NT2/D1 (cell line): Measurements from ENCODE around the gene RAP1GAP2.
A peak's percentile ranks its signal among the peaks of the same experiment; 100 is the strongest.

ENCODE experiments used
- DNase-seq: peaks from one replicate; pipeline ENCODE4 v3.0.0-alpha.2; 2011; ENCODE audit warnings: low read depth, low spot score
- H3K27me3 ChIP-seq: 2 replicates; pipeline ENCODE4 v1.6.0; 2011; ENCODE audit warnings: mild to moderate bottlenecking; ENCODE audit not compliant: insufficient read length, insufficient read depth
- H3K36me3 ChIP-seq: 2 replicates; pipeline ENCODE4 v1.6.1; 2011; ENCODE audit warnings: mild to moderate bottlenecking, low read length, mixed read lengths; ENCODE audit not compliant: insufficient read depth, insufficient read length
- H3K4me1 ChIP-seq: 2 replicates; pipeline ENCODE4 v1.5.1; 2011; ENCODE audit not compliant: insufficient read depth, insufficient read length
- H3K4me3 ChIP-seq: 2 replicates; pipeline ENCODE4 v1.5.1; 2011; ENCODE audit warnings: low read depth; ENCODE audit not compliant: insufficient read length
- H3K9ac ChIP-seq: 2 replicates; pipeline ENCODE4 v1.6.0; 2011; ENCODE audit warnings: low read depth; ENCODE audit not compliant: insufficient read length
- H3K9me3 ChIP-seq: 2 replicates; pipeline ENCODE4 v1.5.1; 2011; ENCODE audit warnings: mild to moderate bottlenecking, low read length; ENCODE audit not compliant: insufficient read depth
- SUZ12 ChIP-seq: IDR thresholded peaks from 2 replicates; pipeline ENCODE4 v1.6.1; 2011; ENCODE audit not compliant: insufficient read length, insufficient read depth; ENCODE audit errors: extremely low read depth
- YY1 ChIP-seq: IDR thresholded peaks from 2 replicates; pipeline ENCODE4 v1.6.1; 2011; ENCODE audit not compliant: insufficient read length, insufficient read depth
- ZNF274 ChIP-seq: IDR thresholded peaks from 2 replicates; pipeline ENCODE4 v1.6.1; 2011; ENCODE audit warnings: mild to moderate bottlenecking, low read depth, low read length

RAP1GAP2 gene

GRCh38 chr17:2916461-2916860 is 120.2 kb downstream of the RAP1GAP2 start:
- no peak for DNase-seq
- TF ChIP-seq SUZ12 (no peak), YY1 (no peak), ZNF274 (no peak)

GRCh38 chr17:2921443-2921842 is 125.2 kb downstream of the RAP1GAP2 start:
- no peaks in the 10 kb centered on the region for H3K27me3 ChIP-seq
- no peak overlapping the region for H3K9ac ChIP-seq
- peaks cover 8% of the 10 kb centered on the region for H3K4me1 ChIP-seq
- DNase-seq, result no peak
- H3K36me3 ChIP-seq, result peaks cover 14% of the 10 kb centered on the region
- TF ChIP-seq YY1 (no peak), ZNF274 (no peak), SUZ12 (no peak)
- H3K4me3 ChIP-seq, result no peak overlapping the region
- no peaks in the 10 kb centered on the region for H3K9me3 ChIP-seq

More at GRCh38 chr17:2916461-2916860, 120.2 kb downstream of the RAP1GAP2 start:
- H3K4me1 ChIP-seq, result peaks cover 4% of the 10 kb centered on the region
- no peaks in the 10 kb centered on the region for H3K9me3 ChIP-seq
- peaks cover 19% of the 10 kb centered on the region for H3K36me3 ChIP-seq
- H3K4me3 ChIP-seq, result no peak overlapping the region
- no peak overlapping the region for H3K9ac ChIP-seq
- no peaks in the 10 kb centered on the region for H3K27me3 ChIP-seq

DNA sequence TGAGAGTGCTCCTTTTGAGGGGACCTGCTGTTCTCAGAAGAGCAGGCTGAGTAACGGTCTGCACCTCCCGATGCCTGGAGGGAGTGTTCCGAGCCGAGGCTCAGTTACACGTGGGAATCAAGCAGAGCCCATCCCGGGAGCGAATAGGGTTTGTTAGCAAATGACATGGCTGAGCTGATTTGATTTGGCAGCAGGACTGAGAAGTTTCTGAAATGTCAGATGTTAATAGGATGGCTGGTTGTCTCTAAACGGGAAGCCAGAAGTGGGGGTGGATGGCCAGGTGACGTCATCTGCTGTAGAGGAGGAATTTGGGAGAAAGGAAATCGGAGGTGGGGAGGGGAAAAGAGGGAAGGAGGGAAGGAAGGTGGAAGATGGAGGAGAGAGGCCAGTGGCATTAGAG is 128.0 kb downstream of the RAP1GAP2 start:
- peaks cover 16% of the 10 kb centered on the region for H3K36me3 ChIP-seq
- no peak for DNase-seq

GRCh38 chr17:2925011-2925410 is 128.8 kb downstream of the RAP1GAP2 start:
- TF ChIP-seq SUZ12 (no peak), ZNF274 (no peak), YY1 (no peak)
- Histone ChIP-seq H3K27me3 (no peaks in the 10 kb centered on the region), H3K4me1 (peaks cover 13% of the 10 kb centered on the region), H3K9ac (no peak overlapping the region), H3K36me3 (peaks cover 16% of the 10 kb centered on the region), H3K9me3 (no peaks in the 10 kb centered on the region), H3K4me3 (no peak overlapping the region)
- no peak for DNase-seq

More for the DNA sequence above, 128.0 kb downstream of the RAP1GAP2 start:
- H3K9me3 ChIP-seq, result no peaks in the 10 kb centered on the region
- peaks cover 8% of the 10 kb centered on the region for H3K4me1 ChIP-seq
- no peak overlapping the region for H3K9ac ChIP-seq
- no peaks in the 10 kb centered on the region for H3K27me3 ChIP-seq
- no peak for TF ChIP-seq SUZ12
- no peak for TF ChIP-seq ZNF274
- TF ChIP-seq YY1, result no peak
- H3K4me3 ChIP-seq, result no peak overlapping the region

DNA sequence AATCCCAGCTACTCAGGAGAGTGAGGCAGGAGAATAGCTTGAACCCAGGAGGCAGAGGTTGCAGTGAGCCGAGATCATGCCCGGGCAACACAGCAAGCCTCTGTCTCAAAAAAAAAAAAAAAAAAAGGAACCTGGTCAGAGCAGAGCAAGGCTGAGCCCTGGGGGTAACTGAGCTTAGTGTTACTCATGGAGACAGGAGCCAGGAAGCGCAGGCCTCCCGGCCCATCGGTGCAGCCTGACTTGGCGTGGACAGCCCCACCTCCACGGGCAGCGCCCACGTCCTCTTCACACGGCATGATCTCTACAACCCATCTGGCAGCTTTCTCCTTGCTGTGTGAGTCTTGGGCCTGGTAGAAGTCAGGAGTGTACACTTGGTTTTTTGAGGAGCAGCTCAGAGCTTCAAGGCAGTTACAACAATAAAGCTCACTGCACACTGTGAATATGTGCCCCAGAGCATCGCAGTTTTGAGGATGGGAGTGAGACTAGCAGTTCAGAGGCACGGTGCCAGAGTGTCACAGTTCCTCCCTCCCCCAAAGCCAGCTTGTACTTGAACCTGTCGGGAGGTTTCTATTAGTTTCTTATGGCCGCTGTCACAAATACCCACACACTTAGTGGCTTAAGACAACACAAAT is 129.9 kb downstream of the RAP1GAP2 start:
- Histone ChIP-seq H3K27me3 (no peaks in the 10 kb centered on the region), H3K9me3 (no peaks in the 10 kb centered on the region), H3K4me1 (peaks cover 10% of the 10 kb centered on the region), H3K9ac (no peak overlapping the region), H3K36me3 (peaks cover 16% of the 10 kb centered on the region), H3K4me3 (no peak overlapping the region)
- TF ChIP-seq ZNF274, result no peak
- no peak for TF ChIP-seq SUZ12
- TF ChIP-seq YY1, result no peak
- DNase-seq, result no peak

DNA sequence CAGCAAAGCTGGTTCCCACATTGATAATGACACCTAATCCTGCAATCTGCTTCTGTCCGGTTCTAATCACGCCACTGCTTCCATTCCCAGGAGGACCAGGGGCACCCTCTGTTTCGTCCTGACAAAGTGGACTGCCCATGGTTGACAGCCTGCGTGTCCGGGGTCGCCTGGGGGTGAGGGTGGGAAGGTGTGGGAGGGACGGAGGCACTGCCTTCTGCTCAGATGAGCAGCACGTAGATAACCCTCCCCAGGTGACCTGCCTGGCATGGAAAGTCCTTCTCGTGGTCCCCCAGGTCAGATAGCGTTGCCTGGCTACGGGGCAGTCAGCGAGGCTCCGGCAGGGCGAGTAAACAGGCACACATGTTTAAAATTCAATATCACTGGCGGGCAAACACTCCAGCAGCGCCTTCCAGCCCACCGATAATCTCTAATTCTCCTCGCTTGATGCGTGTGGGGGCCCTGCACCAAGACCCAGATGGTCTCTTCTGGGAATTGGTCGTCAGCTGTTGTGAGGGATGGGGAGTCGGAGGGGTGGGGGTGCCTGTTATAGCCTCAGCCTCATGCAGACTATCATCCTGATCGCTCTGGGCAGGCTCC is 132.2 kb downstream of the RAP1GAP2 start:
- peaks cover 15% of the 10 kb centered on the region for H3K36me3 ChIP-seq
- H3K27me3 ChIP-seq, result no peaks in the 10 kb centered on the region
- H3K9me3 ChIP-seq, result no peaks in the 10 kb centered on the region
- no peak overlapping the region for H3K4me3 ChIP-seq
- TF ChIP-seq ZNF274 (no peak), SUZ12 (no peak), YY1 (no peak)
- DNase-seq, result no peak
- H3K4me1 ChIP-seq, result peaks cover 9% of the 10 kb centered on the region
- H3K9ac ChIP-seq, result no peak overlapping the region

GRCh38 chr17:2929881-2930533 is 133.8 kb downstream of the RAP1GAP2 start:
- Histone ChIP-seq H3K9ac (peak overlapping the region; percentile 36), H3K27me3 (no peaks in the 10 kb centered on the region)
- peak; percentile 30 for DNase-seq

More at GRCh38 chr17:2929881-2930533, 133.8 kb downstream of the RAP1GAP2 start:
- H3K36me3 ChIP-seq, result peaks cover 22% of the 10 kb centered on the region
- H3K4me3 ChIP-seq, result no peak overlapping the region
- TF ChIP-seq SUZ12 (no peak), YY1 (no peak), ZNF274 (no peak)
- peaks cover 8% of the 10 kb centered on the region for H3K4me1 ChIP-seq
- no peaks in the 10 kb centered on the region for H3K9me3 ChIP-seq
